ENCODE data around the gene ZNF221. TPM values are rescaled to one million over a fixed set of nuclear protein-coding genes. Genes with fewer than 3 reads are reported as not detected.
"Not testable (repeated sequence)": the region's sequence is repeated elsewhere in the genome, so short reads cannot be mapped to it uniquely, and the experiment has no call there.

Gene ZNF221
- total RNA-seq, 2 donors from 2014 or later = 3.7 to 5.2 TPM

- ATAC-seq; intact Hi-C loops (cut with DNase I): not testable (repeated sequence)
Observed at GRCh38 chr19:43947412-43947811, 3.6 kb upstream of the ZNF221 start.

GRCh38 chr19:43949803-43950202 is 1.2 kb upstream of the ZNF221 start:
- DNase-seq; intact Hi-C loops (cut with DNase I); ATAC-seq: not testable (repeated sequence)

More at GRCh38 chr19:43947412-43947811, 3.6 kb upstream of the ZNF221 start:
- not testable (repeated sequence) for DNase-seq

GRCh38 chr19:43956827-43957226 is 5.8 kb downstream of the ZNF221 start:
- DNase-seq = no peak
- no peak for ATAC-seq
- intact Hi-C loops (cut with DNase I) = no loop called here

- ATAC-seq (no peak), DNase-seq (no peak)
- intact Hi-C loops (cut with DNase I) = no loop called here
Observed at GRCh38 chr19:43957891-43958290, 6.9 kb downstream of the ZNF221 start.

- intact Hi-C loops (cut with DNase I) = no loop called here
- DNase-seq (no peak), ATAC-seq (no peak)
Observed at GRCh38 chr19:43960411-43960810, 9.4 kb downstream of the ZNF221 start.

GRCh38 chr19:43966079-43966694 is 15.2 kb downstream of the ZNF221 start:
- DNase-seq = no peak
- no peak for ATAC-seq
- intact Hi-C loops (cut with DNase I) = no loop called here

- DNase-seq = no peak
- intact Hi-C loops (cut with DNase I) = no loop called here
- ATAC-seq = no peak
Observed at GRCh38 chr19:43976732-43977131, 25.7 kb downstream of the ZNF221 start.

GRCh38 chr19:43983544-43983911 is 32.5 kb downstream of the ZNF221 start:
- DNase-seq = no peak
- intact Hi-C loops (cut with DNase I) = no loop called here
- no peak for ATAC-seq

- DNase-seq = peak; percentile 94
- intact Hi-C loops (cut with DNase I) = no loop called here
- peak; percentile 100 for ATAC-seq
Observed at GRCh38 chr19:43983912-43984686, 33.1 kb downstream of the ZNF221 start, which contains the start of gene ZNF155. TSS of gene ZNF155 (plus strand) at chr19:43984188. CDS start at chr19:43988544, 4,356 bp downstream.

GRCh38 chr19:43984687-43985000 is 33.6 kb downstream of the ZNF221 start:
- peak; percentile 48 to 67 for ATAC-seq
- intact Hi-C loops (cut with DNase I) = no loop called here
- DNase-seq = peak; percentile 34

GRCh38 chr19:43997631-43998290 is 46.7 kb downstream of the ZNF221 start:
- intact Hi-C loops (cut with DNase I) = no loop called here
- ATAC-seq (no peak), DNase-seq (peak; percentile 50)

- no peak for DNase-seq
- no peak for ATAC-seq
- intact Hi-C loops (cut with DNase I) = loop anchor here in 1 of 2 donors (2.0 kb wide), 1 partner anchor 23 kb away; the partner anchor contains the start of gene ZNF222
Observed at GRCh38 chr19:44002212-44002565, 51.2 kb downstream of the ZNF221 start.

- intact Hi-C loops (cut with DNase I) = loop anchor here in 1 of 2 donors (2.0 kb wide), 1 partner anchor 22 kb away; the partner anchor contains the start of gene ZNF222
- peak; percentile 100 for ATAC-seq
- peak; percentile 93 for DNase-seq
Observed at GRCh38 chr19:44002566-44003460, 51.8 kb downstream of the ZNF221 start, which contains the start of gene ZNF230. TSS of gene ZNF230 (plus strand) at chr19:44002957. CDS start at chr19:44007079, 4,122 bp downstream.

GRCh38 chr19:44003461-44004009 is 52.5 kb downstream of the ZNF221 start:
- DNase-seq (no peak), ATAC-seq (peak in 1 of 2 donors; percentile 20)
- intact Hi-C loops (cut with DNase I) = loop anchor here in 1 of 2 donors (2.0 kb wide), 1 partner anchor 21 kb away; the partner anchor contains the start of gene ZNF222

GRCh38 chr19:44005973-44006372 is 54.9 kb downstream of the ZNF221 start:
- no peak for DNase-seq
- intact Hi-C loops (cut with DNase I) = no loop called here
- no peak for ATAC-seq

GRCh38 chr19:44007473-44007872 is 56.4 kb downstream of the ZNF221 start:
- ATAC-seq (no peak), DNase-seq (no peak)
- intact Hi-C loops (cut with DNase I) = no loop called here

- no peak for ATAC-seq
- intact Hi-C loops (cut with DNase I) = no loop called here
- DNase-seq = no peak
Observed at GRCh38 chr19:44010468-44010867, 59.4 kb downstream of the ZNF221 start.

Data from left cardiac atrium (tissue), 4 donors.